GM19193 (cell line): ENCODE measurements around the gene PDIA4.

Source experiments
- POLR2A ChIP-seq: IDR thresholded peaks from 4 replicates; pipeline ENCODE4 v1.6.1; 2011; ENCODE audit not compliant: insufficient read depth, insufficient read length; ENCODE audit errors: extremely low read depth

The PDIA4 gene

GRCh38 chr7:149050941-149051340, 22.6 kb upstream of the PDIA4 start:
- TF ChIP-seq POLR2A = no peak

DNA sequence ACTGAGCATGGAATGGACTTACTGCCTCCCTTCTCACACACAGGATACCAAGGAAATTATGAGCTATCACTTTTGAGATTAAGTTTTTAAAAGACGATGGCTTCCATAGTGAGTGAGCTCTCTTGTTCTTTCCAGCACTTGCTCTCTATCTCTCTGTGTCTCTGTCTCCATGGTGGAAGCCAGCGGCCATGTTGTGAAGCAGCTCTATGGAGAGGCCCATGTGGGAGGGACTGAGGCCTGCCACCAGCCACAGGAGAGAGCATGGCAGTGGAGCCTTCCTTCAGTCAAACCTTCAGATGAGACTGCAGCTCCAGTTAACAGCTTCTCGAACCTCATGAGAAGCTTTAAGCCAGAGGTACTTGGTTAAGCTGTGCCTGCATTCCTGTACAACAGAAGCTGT, 20.5 kb upstream of the PDIA4 start:
- no peak for TF ChIP-seq POLR2A

- TF ChIP-seq POLR2A = no peak
Measured at GRCh38 chr7:149046416-149046815, 18.1 kb upstream of the PDIA4 start.

DNA sequence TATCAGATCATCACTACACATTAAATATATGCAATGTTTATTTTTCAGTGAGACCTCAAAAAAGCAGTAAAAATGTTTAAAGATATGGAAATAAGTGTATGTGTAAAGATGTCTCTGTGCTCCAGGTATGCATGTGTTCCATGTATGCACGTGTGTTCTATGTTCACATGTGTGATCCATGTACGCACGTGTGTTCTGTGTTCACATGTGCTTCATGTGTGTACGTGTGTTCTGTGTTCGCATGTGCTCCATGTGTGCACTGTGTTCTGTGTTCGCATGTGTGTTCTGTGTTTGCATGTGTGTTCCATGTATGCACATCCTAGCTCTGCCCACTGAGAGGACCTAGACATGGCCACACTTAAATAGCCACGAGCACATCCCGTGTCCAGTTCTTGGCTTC, 15.6 kb upstream of the PDIA4 start:
- TF ChIP-seq POLR2A = no peak

DNA sequence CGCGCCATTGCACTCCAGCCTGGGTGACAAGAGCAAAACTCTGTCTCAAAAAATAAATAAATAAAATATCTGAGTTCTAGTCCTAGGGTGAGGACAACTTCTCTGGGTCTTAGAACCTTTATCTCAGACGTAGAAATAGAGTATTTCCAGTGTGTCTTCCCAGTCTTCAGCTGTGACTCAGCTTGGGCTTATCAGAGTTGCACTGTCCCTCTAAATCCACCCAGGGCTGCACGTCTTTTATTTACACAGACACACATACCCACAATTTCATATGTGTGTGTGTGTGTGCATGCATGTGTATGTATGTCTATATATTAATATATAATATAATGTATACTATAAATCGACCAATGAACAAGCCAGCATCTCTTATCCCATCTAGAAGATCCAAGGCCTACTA, 13.0 kb upstream of the PDIA4 start:
- TF ChIP-seq POLR2A = no peak

- no peak for TF ChIP-seq POLR2A
Measured at GRCh38 chr7:149036676-149037075, 8.4 kb upstream of the PDIA4 start.

- no peak for TF ChIP-seq POLR2A
Measured at GRCh38 chr7:149031353-149031910, 3.1 kb upstream of the PDIA4 start.

- TF ChIP-seq POLR2A = no peak
Measured at GRCh38 chr7:149027611-149028345, 527 bp downstream of the PDIA4 start.

- TF ChIP-seq POLR2A = no peak
Measured at GRCh38 chr7:149027055-149027454, 1.2 kb downstream of the PDIA4 start.

- TF ChIP-seq POLR2A = no peak
Measured at GRCh38 chr7:149023662-149024061, 4.6 kb downstream of the PDIA4 start.

GRCh38 chr7:149022756-149023360, 5.4 kb downstream of the PDIA4 start:
- no peak for TF ChIP-seq POLR2A

GRCh38 chr7:149021725-149022062, 6.6 kb downstream of the PDIA4 start:
- TF ChIP-seq POLR2A = peak; percentile 17

- no peak for TF ChIP-seq POLR2A
Measured at GRCh38 chr7:149020483-149020882, 7.8 kb downstream of the PDIA4 start.

DNA sequence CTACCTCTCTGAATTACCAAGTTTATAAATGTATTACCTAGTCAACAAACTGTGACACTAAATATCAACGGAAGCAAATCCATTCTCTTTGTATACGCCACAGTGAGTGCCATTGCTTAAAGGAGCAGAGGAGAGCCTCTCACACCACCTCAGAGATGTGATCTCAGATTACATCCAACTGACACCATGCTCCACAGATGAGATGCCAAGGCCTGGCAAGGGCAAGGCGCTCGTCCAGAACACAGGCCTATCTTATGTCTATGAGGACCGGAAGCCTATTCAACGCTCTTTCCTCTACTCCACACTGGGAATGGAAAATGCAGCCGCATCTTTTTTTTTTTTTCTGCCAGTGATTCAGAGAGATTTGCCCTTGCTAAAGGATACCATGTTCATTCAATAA, 11.4 kb downstream of the PDIA4 start:
- no peak for TF ChIP-seq POLR2A

DNA sequence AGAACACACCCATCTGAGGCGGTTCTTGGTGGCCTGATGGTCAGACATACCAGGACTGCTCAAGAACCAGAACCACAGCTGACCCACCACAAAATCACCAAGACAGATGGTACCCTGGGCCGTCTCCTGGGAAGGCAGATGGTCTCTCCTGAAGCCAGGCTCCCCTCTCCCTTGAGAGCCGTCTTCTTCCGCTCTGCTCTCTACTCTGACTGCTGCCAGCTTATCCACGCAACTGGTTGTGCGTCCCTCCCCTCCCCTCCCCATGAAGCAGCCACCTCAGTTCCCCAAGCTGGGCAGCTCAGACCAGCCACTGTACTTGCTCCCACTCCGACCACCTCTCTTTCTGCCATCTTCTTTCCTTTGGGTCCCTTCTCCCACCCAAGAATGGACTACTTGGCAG, 14.0 kb downstream of the PDIA4 start:
- no peak for TF ChIP-seq POLR2A

DNA sequence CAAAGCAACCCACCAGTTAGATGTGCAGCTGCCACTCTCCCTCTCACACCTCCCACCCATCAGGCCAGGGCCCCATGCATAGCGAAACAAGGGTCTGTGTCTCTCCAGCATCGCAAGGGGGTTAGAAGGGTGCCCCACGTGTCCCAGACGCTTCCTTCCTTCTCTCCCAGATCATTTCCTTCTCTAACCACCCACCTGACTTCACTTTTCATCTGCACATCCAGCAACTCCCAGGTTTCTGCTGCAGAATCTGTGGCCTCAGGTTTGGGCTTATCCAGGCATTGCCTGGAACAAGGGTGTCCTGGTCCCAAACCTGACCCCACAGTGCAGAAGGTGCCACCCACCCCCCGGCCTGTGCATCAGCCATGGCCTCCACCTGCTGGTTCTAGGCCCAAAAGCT, 14.4 kb downstream of the PDIA4 start:
- TF ChIP-seq POLR2A = no peak
